Fibroblast of lung (primary cell): ENCODE data around the gene CCDC127. TPM values are rescaled to one million over a fixed set of nuclear protein-coding genes. Genes with fewer than 3 reads are reported as not detected.

Source experiments
- DNase-seq, 2 donors: peaks; one replicate each; pipeline versions ENCODE4 v3.0.0 to v3.0.0-alpha.2; 2010; ENCODE audit warnings: low read depth in 2 of 2
- H2AFZ ChIP-seq: 2 replicates; pipeline ENCODE4 v1.5.1; 2012; ENCODE audit warnings: low read length, control low read depth, inconsistent platforms
- H3K27ac ChIP-seq: 2 replicates; pipeline ENCODE4 v1.5.1; 2011; ENCODE audit warnings: low read length, control low read depth; ENCODE audit not compliant: insufficient read depth
- H3K27me3 ChIP-seq: 2 replicates; pipeline ENCODE4 v1.5.1; 2011; ENCODE audit warnings: mild to moderate bottlenecking, low read length; ENCODE audit not compliant: control insufficient read depth, insufficient read depth
- H3K36me3 ChIP-seq: 2 replicates; pipeline ENCODE4 v1.5.1; 2011; ENCODE audit warnings: low read length; ENCODE audit not compliant: control insufficient read depth, insufficient read depth
- H3K4me1 ChIP-seq: 2 replicates; pipeline ENCODE4 v1.5.1; 2011; ENCODE audit warnings: low read length; ENCODE audit not compliant: control insufficient read depth, insufficient read depth; ENCODE audit errors: extremely low read depth
- H3K4me2 ChIP-seq: 2 replicates; pipeline ENCODE4 v1.5.1; 2011; ENCODE audit warnings: low read length, control low read depth; ENCODE audit not compliant: insufficient read depth; ENCODE audit errors: extremely low read depth
- H3K4me3 ChIP-seq, 4 experiments: fragments of 200-600 bp in 1 of 4; sonication (generic) in 1 of 4; replicated peaks in 1 of 4; 2 replicates each; pipeline ENCODE4 v1.5.1; 2011 to 2016; ENCODE audit warnings: low read length in 4 of 4, low read depth in 3 of 4, mild to moderate bottlenecking in 3 of 4, control low read depth in 2 of 4, inconsistent platforms in 1 of 4, mixed read lengths in 1 of 4; ENCODE audit not compliant: insufficient read depth in 1 of 4; ENCODE audit errors: control extremely low read depth in 1 of 4
- H3K79me2 ChIP-seq: 2 replicates; pipeline ENCODE4 v1.5.1; 2012; ENCODE audit warnings: mild to moderate bottlenecking, low read length, inconsistent platforms; ENCODE audit not compliant: control insufficient read depth, insufficient read depth
- H3K9ac ChIP-seq: 2 replicates; pipeline ENCODE4 v1.5.1; 2011; ENCODE audit warnings: mild to moderate bottlenecking, low read length, control low read depth; ENCODE audit not compliant: insufficient read depth
- H3K9me3 ChIP-seq: 2 replicates; pipeline ENCODE4 v1.5.1; 2012; ENCODE audit warnings: low read depth, low read length; ENCODE audit not compliant: control insufficient read depth, insufficient read depth
- H4K20me1 ChIP-seq: 2 replicates; pipeline ENCODE4 v1.5.1; 2011; ENCODE audit warnings: low read length; ENCODE audit not compliant: control insufficient read depth, insufficient read depth; ENCODE audit errors: extremely low read depth
- EZH2 ChIP-seq: IDR thresholded peaks from 2 replicates; pipeline ENCODE4 v1.5.1; 2012; ENCODE audit warnings: low read length, control low read depth, mild to moderate bottlenecking; ENCODE audit errors: missing control alignments
- polyA plus RNA-seq, 2 donors: library from polyadenylated mRNA; depleted of rRNA in 1 of 2; stranded (reverse) in 1 of 2; unstranded in 1 of 2; fragments of >200 nt; gene quantifications; 2 replicates each; pipeline ENCODE4 v1.2.1, GENCODE V29; 2011 to 2012; ENCODE audit warnings: missing spikeins in 1 of 2
- total RNA-seq: library from RNA; depleted of rRNA; stranded (reverse); fragments of >200 nt; gene quantifications from 2 replicates; pipeline ENCODE4 v1.2.1, GENCODE V29; 2014
- TF ChIP-seq, protein P1 (sequence below), 2 donors: IDR thresholded peaks in 1 of 2; conservative IDR thresholded peaks in 1 of 2; 1 replicate in 1 of 2; 2 replicates in 1 of 2; pipeline ENCODE4 v1.5.1; 2011 to 2012; ENCODE audit warnings: low read length in 2 of 2, control low read depth in 1 of 2, inconsistent platforms in 1 of 2, low read depth in 1 of 2, mild to moderate bottlenecking in 1 of 2

The CCDC127 gene
- total and polyA plus RNA-seq, 2 donors (not counting 1 experiment from before 2014, with no cell fraction given), result 4.8 to 5.6 TPM

DNA sequence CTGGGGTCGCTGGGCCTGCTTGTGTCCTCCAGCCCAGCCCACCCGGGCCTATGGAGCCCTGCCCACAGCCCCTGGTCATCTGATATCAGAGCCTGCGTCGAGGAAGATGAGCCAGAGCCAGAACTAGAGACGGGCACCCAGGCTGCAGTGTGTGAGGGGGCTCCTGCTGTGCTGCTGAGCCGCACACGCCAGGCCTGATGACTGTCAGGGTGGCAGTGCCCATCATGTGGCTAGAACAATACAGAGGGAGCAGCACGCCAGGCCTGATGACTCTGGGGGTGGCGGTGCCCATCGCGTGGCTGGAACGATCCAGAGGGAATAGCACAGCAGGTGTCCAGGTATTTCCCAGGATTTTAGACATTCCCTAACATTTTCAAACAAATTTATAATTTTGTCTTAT, 35.8 kb downstream of the CCDC127 start:
- H3K4me3 ChIP-seq, result no peak overlapping the region
- no peak overlapping the region for H3K4me2 ChIP-seq
- no peaks in the 10 kb centered on the region for H3K36me3 ChIP-seq
- H3K27ac ChIP-seq, result no peak overlapping the region
- H3K9me3 ChIP-seq, result no peaks in the 10 kb centered on the region
- no peaks in the 10 kb centered on the region for H3K79me2 ChIP-seq
- H3K4me1 ChIP-seq, result no peaks in the 10 kb centered on the region
- peaks cover 7% of the 10 kb centered on the region for H3K27me3 ChIP-seq
- no peak overlapping the region for H3K9ac ChIP-seq
- no peak for TF ChIP-seq EZH2
- TF ChIP-seq, protein P1, sequence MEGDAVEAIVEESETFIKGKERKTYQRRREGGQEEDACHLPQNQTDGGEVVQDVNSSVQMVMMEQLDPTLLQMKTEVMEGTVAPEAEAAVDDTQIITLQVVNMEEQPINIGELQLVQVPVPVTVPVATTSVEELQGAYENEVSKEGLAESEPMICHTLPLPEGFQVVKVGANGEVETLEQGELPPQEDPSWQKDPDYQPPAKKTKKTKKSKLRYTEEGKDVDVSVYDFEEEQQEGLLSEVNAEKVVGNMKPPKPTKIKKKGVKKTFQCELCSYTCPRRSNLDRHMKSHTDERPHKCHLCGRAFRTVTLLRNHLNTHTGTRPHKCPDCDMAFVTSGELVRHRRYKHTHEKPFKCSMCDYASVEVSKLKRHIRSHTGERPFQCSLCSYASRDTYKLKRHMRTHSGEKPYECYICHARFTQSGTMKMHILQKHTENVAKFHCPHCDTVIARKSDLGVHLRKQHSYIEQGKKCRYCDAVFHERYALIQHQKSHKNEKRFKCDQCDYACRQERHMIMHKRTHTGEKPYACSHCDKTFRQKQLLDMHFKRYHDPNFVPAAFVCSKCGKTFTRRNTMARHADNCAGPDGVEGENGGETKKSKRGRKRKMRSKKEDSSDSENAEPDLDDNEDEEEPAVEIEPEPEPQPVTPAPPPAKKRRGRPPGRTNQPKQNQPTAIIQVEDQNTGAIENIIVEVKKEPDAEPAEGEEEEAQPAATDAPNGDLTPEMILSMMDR (conservative IDR thresholded peaks at IDR 0.05 in 1 of 2, IDR thresholded peaks at IDR 0.05 in 1 of 2; ENCODE audit: low read depth in 1 of 2, low read length in 2 of 2), result no peak
- no peak for DNase-seq
- no peak overlapping the region for H2AFZ ChIP-seq
- no peaks in the 10 kb centered on the region for H4K20me1 ChIP-seq

DNA sequence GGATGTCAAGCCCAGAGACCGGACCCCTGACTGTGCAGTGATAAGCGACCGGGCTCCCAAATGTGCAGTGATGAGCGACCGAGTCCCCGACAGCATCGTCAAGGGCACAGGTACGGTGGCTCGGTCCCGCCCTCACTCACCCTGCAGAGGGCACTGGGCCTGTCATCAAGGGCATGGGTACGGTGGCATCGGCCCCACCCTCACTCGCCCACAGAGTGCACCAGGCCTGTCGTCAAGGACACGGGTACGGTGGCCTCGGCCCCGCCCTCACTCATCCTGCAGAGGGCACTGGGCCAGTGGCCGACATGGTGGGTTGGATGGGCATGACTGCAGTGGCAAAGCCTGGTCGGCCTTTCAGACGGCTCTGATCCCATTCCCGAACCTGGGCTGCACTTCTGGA, 36.4 kb downstream of the CCDC127 start:
- DNase-seq, result no peak
- TF ChIP-seq, protein P1 (conservative IDR thresholded peaks at IDR 0.05 in 1 of 2, IDR thresholded peaks at IDR 0.05 in 1 of 2; ENCODE audit: low read depth in 1 of 2, low read length in 2 of 2), result no peak
- TF ChIP-seq EZH2, result no peak
- no peaks in the 10 kb centered on the region for H4K20me1 ChIP-seq

DNA sequence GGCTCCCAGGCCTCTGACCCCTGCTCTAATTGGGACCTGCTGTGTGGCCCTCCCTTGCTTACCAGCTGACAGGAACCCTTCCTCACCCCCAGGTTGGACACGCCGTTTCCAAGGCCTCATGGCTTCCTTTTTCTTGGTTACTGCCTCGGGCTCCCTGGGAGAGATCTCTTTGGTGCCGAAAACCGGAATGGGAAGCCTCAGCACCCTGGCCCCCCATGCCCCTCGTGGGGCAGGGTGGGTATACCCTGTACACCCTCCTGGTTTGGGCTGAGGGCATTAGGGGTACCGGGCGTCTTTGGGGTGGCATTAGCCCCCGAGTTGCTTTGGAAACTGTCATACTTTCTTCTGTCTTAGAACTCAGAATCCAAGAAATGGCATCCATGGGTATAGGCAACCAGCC, 36.8 kb downstream of the CCDC127 start:
- no peak for DNase-seq
- no peak overlapping the region for H3K4me3 ChIP-seq
- H4K20me1 ChIP-seq, result no peaks in the 10 kb centered on the region
- peaks cover 7% of the 10 kb centered on the region for H3K27me3 ChIP-seq
- H3K9ac ChIP-seq, result no peak overlapping the region
- H3K27ac ChIP-seq, result no peak overlapping the region
- H3K79me2 ChIP-seq, result no peaks in the 10 kb centered on the region
- no peak overlapping the region for H2AFZ ChIP-seq
- no peak overlapping the region for H3K4me2 ChIP-seq
- no peaks in the 10 kb centered on the region for H3K36me3 ChIP-seq
- TF ChIP-seq, protein P1 (conservative IDR thresholded peaks at IDR 0.05 in 1 of 2, IDR thresholded peaks at IDR 0.05 in 1 of 2; ENCODE audit: low read depth in 1 of 2, low read length in 2 of 2), result no peak
- TF ChIP-seq EZH2, result no peak
- no peaks in the 10 kb centered on the region for H3K4me1 ChIP-seq
- no peaks in the 10 kb centered on the region for H3K9me3 ChIP-seq

More for the DNA sequence above, 36.4 kb downstream of the CCDC127 start:
- no peak overlapping the region for H3K9ac ChIP-seq
- H3K9me3 ChIP-seq, result no peaks in the 10 kb centered on the region
- H3K79me2 ChIP-seq, result no peaks in the 10 kb centered on the region
- H3K4me3 ChIP-seq, result no peak overlapping the region
- H3K4me2 ChIP-seq, result no peak overlapping the region
- no peaks in the 10 kb centered on the region for H3K4me1 ChIP-seq
- peaks cover 7% of the 10 kb centered on the region for H3K27me3 ChIP-seq
- no peak overlapping the region for H2AFZ ChIP-seq
- H3K36me3 ChIP-seq, result no peaks in the 10 kb centered on the region
- H3K27ac ChIP-seq, result no peak overlapping the region
